AG09309 (cell line): ENCODE results near the gene VSTM2B.
"Not testable (repeated sequence)": the region's sequence is repeated elsewhere in the genome, so short reads cannot be mapped to it uniquely, and the experiment has no call there.

Source experiments
- DNase-seq: peaks from one replicate; pipeline ENCODE4 v3.0.0-alpha.2; 2010; ENCODE audit warnings: low read depth
- H3K4me3 ChIP-seq: 2 replicates; pipeline ENCODE4 v1.5.1; 2011; ENCODE audit warnings: mild to moderate bottlenecking, low read depth, low read length, moderate library complexity; ENCODE audit not compliant: control insufficient read depth
- CTCF ChIP-seq: IDR thresholded peaks from 2 replicates; pipeline ENCODE4 v1.5.1; 2011; ENCODE audit warnings: mild to moderate bottlenecking, low read depth, low read length, inconsistent platforms; ENCODE audit not compliant: insufficient read depth, control insufficient read depth; ENCODE audit errors: missing control alignments

The VSTM2B gene

GRCh38 chr19:29550896-29551295, 25.1 kb downstream of the VSTM2B start:
- no peak for DNase-seq
- no peak overlapping the region for H3K4me3 ChIP-seq
- TF ChIP-seq CTCF: no peak

GRCh38 chr19:29551774-29552173, 26.0 kb downstream of the VSTM2B start:
- DNase-seq: no peak
- no peak for TF ChIP-seq CTCF
- H3K4me3 ChIP-seq: no peak overlapping the region

GRCh38 chr19:29552454-29553280, 26.9 kb downstream of the VSTM2B start:
- DNase-seq: no peak
- TF ChIP-seq CTCF: no peak
- H3K4me3 ChIP-seq: no peak overlapping the region

- no peak for DNase-seq
- no peak for TF ChIP-seq CTCF
- H3K4me3 ChIP-seq: no peak overlapping the region
Observed at GRCh38 chr19:29554149-29554548, 28.4 kb downstream of the VSTM2B start.

- not testable (repeated sequence) for H3K4me3 ChIP-seq, DNase-seq
Observed at GRCh38 chr19:29559110-29559509, 33.3 kb downstream of the VSTM2B start.

GRCh38 chr19:29559743-29560142, 33.9 kb downstream of the VSTM2B start:
- no peak overlapping the region for H3K4me3 ChIP-seq
- TF ChIP-seq CTCF: no peak
- no peak for DNase-seq

- DNase-seq: no peak
- no peak for TF ChIP-seq CTCF
- H3K4me3 ChIP-seq: no peak overlapping the region
Observed at GRCh38 chr19:29560313-29561075, 34.7 kb downstream of the VSTM2B start.
